ENCODE measurements around the gene REEP1. TPM values are rescaled to one million over a fixed set of nuclear protein-coding genes. Genes with fewer than 3 reads are reported as not detected.

The REEP1 gene
- total and polyA plus RNA-seq, 2 of the 8 experiments (the other 6 are each of a cell fraction or from before 2014, with no cell fraction given) = 0.74 to 1.5 TPM

- TF ChIP-seq CTCF (IDR thresholded peaks at IDR 0.05; ENCODE audit: control extremely low read depth in 1 of 3, insufficient read depth in 1 of 3, low read depth in 1 of 3, low read length in 3 of 3) (peak in 2 of 3 experiments; percentile 22 to 34; a peak in 3 of 4 replicates), GABPA (IDR thresholded peaks at IDR 0.05; ENCODE audit: borderline replicate concordance, insufficient read depth, low read length) (no peak), RAD21 (IDR thresholded peaks at IDR 0.05 in 1 of 2, conservative IDR thresholded peaks at IDR 0.05 in 1 of 2; ENCODE audit: low read depth in 2 of 2, low read length in 2 of 2) (peak in 1 of 2 experiments; percentile 47; a peak in 1 of 4 replicates), YY1 (IDR thresholded peaks at IDR 0.05; ENCODE audit: low read depth, low read length) (no peak)
Observed at GRCh38 chr2:86243950-86244733, 93.3 kb downstream of the REEP1 start (continued).

Measured in H1 (cell line).